ENCODE measurements around the gene TNNT2.

Gene TNNT2

DNA sequence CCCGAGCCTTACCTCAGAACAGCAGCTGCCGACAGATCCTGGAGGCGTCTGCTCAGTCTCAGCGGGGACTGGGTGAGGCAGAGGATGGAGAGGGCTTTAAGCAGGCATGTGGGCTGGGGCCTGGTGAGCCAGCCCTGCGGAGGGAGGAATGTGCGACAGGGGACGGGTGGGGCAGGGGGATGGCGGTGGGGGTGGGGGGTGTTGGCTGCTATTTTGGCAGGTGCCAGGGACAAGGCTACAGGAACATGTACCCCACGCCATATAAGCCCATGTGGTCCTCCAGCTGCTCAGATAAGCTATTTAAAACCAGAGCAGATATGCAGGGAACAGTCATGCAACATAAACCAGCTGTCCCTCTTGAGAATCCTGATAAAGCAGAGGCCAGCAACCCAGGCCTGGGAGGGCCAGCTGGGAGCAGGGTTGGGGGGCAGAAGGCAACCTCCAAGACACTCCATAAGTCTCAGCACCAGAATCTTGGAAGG is at the start of gene TNNT2:
TNNT2 (minus strand) TSS at position 70 of the 482 bp plus-strand sequence. CDS start 4,426 bp downstream, outside the sequence.
- Histone ChIP-seq H3K4me1 (ENCODE audit: low read depth, poor library complexity, severe bottlenecking) (no peaks in the 10 kb centered on the region), H3K4me2 (no peak within 1 kb of the TSS), H3K4me3 (IDR thresholded peaks at IDR 0.05; ENCODE audit: insufficient read depth, low read depth, low read length) (no peak within 1 kb of the TSS), H3K36me3 (ENCODE audit: insufficient read depth) (no peaks in the 10 kb centered on the region), H4K20me1 (ENCODE audit: insufficient read depth) (no peaks in the 10 kb centered on the region), H3K79me2 (ENCODE audit: insufficient read depth, low read depth) (no peaks in the 10 kb centered on the region), H3K27me3 (ENCODE audit: insufficient read depth, low read depth) (peaks cover 39% of the 10 kb centered on the region), H3K9ac (no peak within 1 kb of the TSS), H3K27ac (no peak within 1 kb of the TSS), H2AFZ (ENCODE audit: low read depth) (no peak within 1 kb of the TSS)
- TF ChIP-seq, protein P1, sequence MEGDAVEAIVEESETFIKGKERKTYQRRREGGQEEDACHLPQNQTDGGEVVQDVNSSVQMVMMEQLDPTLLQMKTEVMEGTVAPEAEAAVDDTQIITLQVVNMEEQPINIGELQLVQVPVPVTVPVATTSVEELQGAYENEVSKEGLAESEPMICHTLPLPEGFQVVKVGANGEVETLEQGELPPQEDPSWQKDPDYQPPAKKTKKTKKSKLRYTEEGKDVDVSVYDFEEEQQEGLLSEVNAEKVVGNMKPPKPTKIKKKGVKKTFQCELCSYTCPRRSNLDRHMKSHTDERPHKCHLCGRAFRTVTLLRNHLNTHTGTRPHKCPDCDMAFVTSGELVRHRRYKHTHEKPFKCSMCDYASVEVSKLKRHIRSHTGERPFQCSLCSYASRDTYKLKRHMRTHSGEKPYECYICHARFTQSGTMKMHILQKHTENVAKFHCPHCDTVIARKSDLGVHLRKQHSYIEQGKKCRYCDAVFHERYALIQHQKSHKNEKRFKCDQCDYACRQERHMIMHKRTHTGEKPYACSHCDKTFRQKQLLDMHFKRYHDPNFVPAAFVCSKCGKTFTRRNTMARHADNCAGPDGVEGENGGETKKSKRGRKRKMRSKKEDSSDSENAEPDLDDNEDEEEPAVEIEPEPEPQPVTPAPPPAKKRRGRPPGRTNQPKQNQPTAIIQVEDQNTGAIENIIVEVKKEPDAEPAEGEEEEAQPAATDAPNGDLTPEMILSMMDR (conservative IDR thresholded peaks at IDR 0.05; ENCODE audit: low read depth, low read length): no peak

GRCh38 chr1:201426479-201427310 is 49.2 kb upstream of the TNNT2 start:
- no peak overlapping the region for H3K9ac ChIP-seq
- H4K20me1 ChIP-seq (ENCODE audit: insufficient read depth): no peaks in the 10 kb centered on the region
- no peaks in the 10 kb centered on the region for H3K79me2 ChIP-seq (ENCODE audit: insufficient read depth, low read depth)
- H3K4me3 ChIP-seq (IDR thresholded peaks at IDR 0.05; ENCODE audit: insufficient read depth, low read depth, low read length): no peak overlapping the region
- 0 out of 2 replicates have a peak overlapping the region, but pooled peaks have one; percentile 22 for H3K4me2 ChIP-seq
- 0 out of 2 replicates have a peak overlapping the region, but pooled peaks have one; percentile 28 for H2AFZ ChIP-seq (ENCODE audit: low read depth)
- TF ChIP-seq, protein P1 (conservative IDR thresholded peaks at IDR 0.05; ENCODE audit: low read depth, low read length): no peak
- H3K27ac ChIP-seq: no peak overlapping the region
- no peaks in the 10 kb centered on the region for H3K36me3 ChIP-seq (ENCODE audit: insufficient read depth)
- H3K27me3 ChIP-seq (ENCODE audit: insufficient read depth, low read depth): peaks cover 6% of the 10 kb centered on the region; the same call in 1 of the 2 replicates
- peaks cover 13% of the 10 kb centered on the region for H3K4me1 ChIP-seq (ENCODE audit: low read depth, poor library complexity, severe bottlenecking)

GRCh38 chr1:201424146-201424545 is 46.7 kb upstream of the TNNT2 start:
- no peak overlapping the region for H3K4me3 ChIP-seq (IDR thresholded peaks at IDR 0.05; ENCODE audit: insufficient read depth, low read depth, low read length)
- no peak overlapping the region for H2AFZ ChIP-seq (ENCODE audit: low read depth)
- no peaks in the 10 kb centered on the region for H3K79me2 ChIP-seq (ENCODE audit: insufficient read depth, low read depth)
- no peaks in the 10 kb centered on the region for H3K36me3 ChIP-seq (ENCODE audit: insufficient read depth)
- H4K20me1 ChIP-seq (ENCODE audit: insufficient read depth): no peaks in the 10 kb centered on the region
- peaks cover 7% of the 10 kb centered on the region; the same call in 1 of the 2 replicates for H3K27me3 ChIP-seq (ENCODE audit: insufficient read depth, low read depth)
- TF ChIP-seq, protein P1 (conservative IDR thresholded peaks at IDR 0.05; ENCODE audit: low read depth, low read length): no peak
- no peak overlapping the region for H3K4me2 ChIP-seq
- no peak overlapping the region for H3K27ac ChIP-seq
- no peak overlapping the region for H3K9ac ChIP-seq
- H3K4me1 ChIP-seq (ENCODE audit: low read depth, poor library complexity, severe bottlenecking): peaks cover 13% of the 10 kb centered on the region

- Histone ChIP-seq H3K27me3 (ENCODE audit: insufficient read depth, low read depth) (peaks cover 11% of the 10 kb centered on the region; the same call in 1 of the 2 replicates), H3K4me3 (IDR thresholded peaks at IDR 0.05; ENCODE audit: insufficient read depth, low read depth, low read length) (no peak overlapping the region), H4K20me1 (ENCODE audit: insufficient read depth) (no peaks in the 10 kb centered on the region), H2AFZ (ENCODE audit: low read depth) (no peak overlapping the region), H3K4me2 (no peak overlapping the region), H3K9ac (no peak overlapping the region), H3K36me3 (ENCODE audit: insufficient read depth) (no peaks in the 10 kb centered on the region), H3K79me2 (ENCODE audit: insufficient read depth, low read depth) (no peaks in the 10 kb centered on the region), H3K4me1 (ENCODE audit: low read depth, poor library complexity, severe bottlenecking) (peaks cover 13% of the 10 kb centered on the region), H3K27ac (no peak overlapping the region)
- TF ChIP-seq, protein P1 (conservative IDR thresholded peaks at IDR 0.05; ENCODE audit: low read depth, low read length): no peak
These were observed 46.2 kb upstream of the TNNT2 start for GRCh38 chr1:201423655-201424054.
